ENCODE data around the gene NR2F1-AS1.

NR2F1-AS1 gene

GRCh38 chr5:93601071-93601801, 20.2 kb upstream of the NR2F1-AS1 start:
- Histone ChIP-seq H3K27me3 (ENCODE audit: control insufficient read depth, insufficient read depth, low read length) (peaks cover 99% of the 10 kb centered on the region), H3K9ac (ENCODE audit: low read depth, low read length) (no peak overlapping the region), H3K4me3 (ENCODE audit: low read depth, low read length) (no peak overlapping the region), H3K36me3 (ENCODE audit: control insufficient read depth, insufficient read depth, low read length) (no peaks in the 10 kb centered on the region), H3K9me3 (ENCODE audit: control insufficient read depth, insufficient read depth, low read length) (no peaks in the 10 kb centered on the region), H3K4me1 (ENCODE audit: control insufficient read depth, insufficient read depth, low read length) (peaks cover 7% of the 10 kb centered on the region)

GRCh38 chr5:93600409-93601070, 19.5 kb upstream of the NR2F1-AS1 start:
- H3K36me3 ChIP-seq (ENCODE audit: control insufficient read depth, insufficient read depth, low read length): no peaks in the 10 kb centered on the region
- no peak overlapping the region for H3K9ac ChIP-seq (ENCODE audit: low read depth, low read length)
- H3K4me1 ChIP-seq (ENCODE audit: control insufficient read depth, insufficient read depth, low read length): peaks cover 7% of the 10 kb centered on the region
- H3K4me3 ChIP-seq (ENCODE audit: low read depth, low read length): no peak overlapping the region
- H3K9me3 ChIP-seq (ENCODE audit: control insufficient read depth, insufficient read depth, low read length): no peaks in the 10 kb centered on the region
- peaks cover 99% of the 10 kb centered on the region for H3K27me3 ChIP-seq (ENCODE audit: control insufficient read depth, insufficient read depth, low read length)

GRCh38 chr5:93599399-93600120, 18.5 kb upstream of the NR2F1-AS1 start:
- H3K4me1 ChIP-seq (ENCODE audit: control insufficient read depth, insufficient read depth, low read length): peaks cover 7% of the 10 kb centered on the region
- no peaks in the 10 kb centered on the region for H3K9me3 ChIP-seq (ENCODE audit: control insufficient read depth, insufficient read depth, low read length)
- no peak overlapping the region for H3K4me3 ChIP-seq (ENCODE audit: low read depth, low read length)
- peaks cover 99% of the 10 kb centered on the region for H3K27me3 ChIP-seq (ENCODE audit: control insufficient read depth, insufficient read depth, low read length)
- H3K9ac ChIP-seq (ENCODE audit: low read depth, low read length): no peak overlapping the region
- H3K36me3 ChIP-seq (ENCODE audit: control insufficient read depth, insufficient read depth, low read length): no peaks in the 10 kb centered on the region

- Histone ChIP-seq H3K9ac (ENCODE audit: low read depth, low read length) (no peak overlapping the region), H3K4me1 (ENCODE audit: control insufficient read depth, insufficient read depth, low read length) (peaks cover 7% of the 10 kb centered on the region), H3K36me3 (ENCODE audit: control insufficient read depth, insufficient read depth, low read length) (no peaks in the 10 kb centered on the region), H3K4me3 (ENCODE audit: low read depth, low read length) (peak overlapping the region; percentile 18), H3K27me3 (ENCODE audit: control insufficient read depth, insufficient read depth, low read length) (peaks cover 100% of the 10 kb centered on the region), H3K9me3 (ENCODE audit: control insufficient read depth, insufficient read depth, low read length) (no peaks in the 10 kb centered on the region)
Measured at GRCh38 chr5:93599001-93599379, 18.0 kb upstream of the NR2F1-AS1 start.

GRCh38 chr5:93598091-93599000, 17.3 kb upstream of the NR2F1-AS1 start:
- H3K4me1 ChIP-seq (ENCODE audit: control insufficient read depth, insufficient read depth, low read length): peaks cover 7% of the 10 kb centered on the region
- no peak overlapping the region for H3K9ac ChIP-seq (ENCODE audit: low read depth, low read length)
- no peaks in the 10 kb centered on the region for H3K9me3 ChIP-seq (ENCODE audit: control insufficient read depth, insufficient read depth, low read length)
- H3K4me3 ChIP-seq (ENCODE audit: low read depth, low read length): peak overlapping the region; percentile 18
- H3K36me3 ChIP-seq (ENCODE audit: control insufficient read depth, insufficient read depth, low read length): no peaks in the 10 kb centered on the region
- H3K27me3 ChIP-seq (ENCODE audit: control insufficient read depth, insufficient read depth, low read length): peaks cover 100% of the 10 kb centered on the region

- Histone ChIP-seq H3K27me3 (ENCODE audit: control insufficient read depth, insufficient read depth, low read length) (peaks cover 100% of the 10 kb centered on the region), H3K4me3 (ENCODE audit: low read depth, low read length) (peak overlapping the region; percentile 28), H3K4me1 (ENCODE audit: control insufficient read depth, insufficient read depth, low read length) (peaks cover 7% of the 10 kb centered on the region), H3K9me3 (ENCODE audit: control insufficient read depth, insufficient read depth, low read length) (no peaks in the 10 kb centered on the region), H3K36me3 (ENCODE audit: control insufficient read depth, insufficient read depth, low read length) (no peaks in the 10 kb centered on the region), H3K9ac (ENCODE audit: low read depth, low read length) (no peak overlapping the region)
Measured at GRCh38 chr5:93596676-93597490, 15.9 kb upstream of the NR2F1-AS1 start.

- H3K27me3 ChIP-seq (ENCODE audit: control insufficient read depth, insufficient read depth, low read length): peaks cover 100% of the 10 kb centered on the region
- no peak overlapping the region for H3K9ac ChIP-seq (ENCODE audit: low read depth, low read length)
- H3K36me3 ChIP-seq (ENCODE audit: control insufficient read depth, insufficient read depth, low read length): no peaks in the 10 kb centered on the region
- H3K4me1 ChIP-seq (ENCODE audit: control insufficient read depth, insufficient read depth, low read length): peaks cover 7% of the 10 kb centered on the region
- peak overlapping the region; percentile 28 for H3K4me3 ChIP-seq (ENCODE audit: low read depth, low read length)
- H3K9me3 ChIP-seq (ENCODE audit: control insufficient read depth, insufficient read depth, low read length): no peaks in the 10 kb centered on the region
Measured at GRCh38 chr5:93596310-93596675, 15.3 kb upstream of the NR2F1-AS1 start.

GRCh38 chr5:93595420-93596147, 14.6 kb upstream of the NR2F1-AS1 start:
- H3K9me3 ChIP-seq (ENCODE audit: control insufficient read depth, insufficient read depth, low read length): no peaks in the 10 kb centered on the region
- no peaks in the 10 kb centered on the region for H3K36me3 ChIP-seq (ENCODE audit: control insufficient read depth, insufficient read depth, low read length)
- peak overlapping the region; percentile 28 for H3K4me3 ChIP-seq (ENCODE audit: low read depth, low read length)
- no peak overlapping the region for H3K9ac ChIP-seq (ENCODE audit: low read depth, low read length)
- peaks cover 100% of the 10 kb centered on the region for H3K27me3 ChIP-seq (ENCODE audit: control insufficient read depth, insufficient read depth, low read length)
- peaks cover 7% of the 10 kb centered on the region for H3K4me1 ChIP-seq (ENCODE audit: control insufficient read depth, insufficient read depth, low read length)

- H3K4me3 ChIP-seq (ENCODE audit: low read depth, low read length): peak overlapping the region; percentile 28
- H3K27me3 ChIP-seq (ENCODE audit: control insufficient read depth, insufficient read depth, low read length): peaks cover 100% of the 10 kb centered on the region
- no peak overlapping the region for H3K9ac ChIP-seq (ENCODE audit: low read depth, low read length)
- H3K9me3 ChIP-seq (ENCODE audit: control insufficient read depth, insufficient read depth, low read length): no peaks in the 10 kb centered on the region
- H3K4me1 ChIP-seq (ENCODE audit: control insufficient read depth, insufficient read depth, low read length): peaks cover 7% of the 10 kb centered on the region
- no peaks in the 10 kb centered on the region for H3K36me3 ChIP-seq (ENCODE audit: control insufficient read depth, insufficient read depth, low read length)
Measured at GRCh38 chr5:93594591-93595419, 13.8 kb upstream of the NR2F1-AS1 start.
